ENCODE results near the gene TOP3B.

- TF ChIP-seq CTCF (IDR thresholded peaks at IDR 0.05 in 4 of 5, conservative IDR thresholded peaks at IDR 0.05 in 1 of 5) (no peak), POLR2A (IDR thresholded peaks at IDR 0.05) (no peak)
Measured at GRCh38 chr22:21922370-21923162, 60.0 kb downstream of the TOP3B start.

Measured in gastrocnemius medialis (tissue), 4 donors.